Neural progenitor cell (in vitro differentiated cells): Measurements from ENCODE around the gene OR10C1. TPM values are rescaled to one million over a fixed set of nuclear protein-coding genes. Genes with fewer than 3 reads are reported as not detected.

Experiments
- DNase-seq: peaks from one replicate; pipeline ENCODE4 v3.0.0-alpha.2; 2016; ENCODE audit warnings: low spot score
- H2AFZ ChIP-seq: fragments of 200-600 bp; sonication (generic); replicated peaks from 2 replicates; pipeline ENCODE4 v1.6.1; 2016; ENCODE audit warnings: antibody characterized with exemption
- H3F3A ChIP-seq: fragments of 200-600 bp; sonication (generic); 2 replicates; pipeline ENCODE4 v1.6.1; 2016; ENCODE audit warnings: antibody characterized with exemption, low read depth
- H3K27ac ChIP-seq: fragments of 200-600 bp; sonication (generic); 2 replicates; pipeline ENCODE4 v1.5.1; 2016; ENCODE audit warnings: mild to moderate bottlenecking
- H3K27me3 ChIP-seq: fragments of 200-600 bp; sonication (generic); 2 replicates; pipeline ENCODE4 v1.6.1; 2016; ENCODE audit warnings: mild to moderate bottlenecking, moderate library complexity
- H3K36me3 ChIP-seq: fragments of 200-600 bp; sonication (generic); 2 replicates; pipeline ENCODE4 v1.5.1; 2016
- H3K4me1 ChIP-seq: fragments of 200-600 bp; sonication (generic); 2 replicates; pipeline ENCODE4 v1.6.1; 2016; ENCODE audit warnings: mixed run types
- H3K4me2 ChIP-seq: fragments of 200-600 bp; sonication (generic); 2 replicates; pipeline ENCODE4 v1.6.1; 2016
- H3K4me3 ChIP-seq: fragments of 200-600 bp; sonication (generic); 2 replicates; pipeline ENCODE4 v1.5.1; 2016
- H3K79me2 ChIP-seq: fragments of 200-600 bp; sonication (generic); 2 replicates; pipeline ENCODE4 v1.6.1; 2016; ENCODE audit warnings: low read depth
- H3K9ac ChIP-seq: fragments of 200-600 bp; sonication (generic); 2 replicates; pipeline ENCODE4 v1.6.1; 2016
- H3K9me3 ChIP-seq: fragments of 200-600 bp; sonication (generic); 2 replicates; pipeline ENCODE4 v1.5.1; 2016; ENCODE audit warnings: low read depth
- H4K20me1 ChIP-seq: fragments of 200-600 bp; sonication (generic); 2 replicates; pipeline ENCODE4 v1.6.1; 2016; ENCODE audit warnings: low read depth
- H3K27ac Mint-ChIP-seq: 3 replicates; pipeline ENCODE4 v1.8.0; 2021; ENCODE audit warnings: mixed read lengths
- H3K27me3 Mint-ChIP-seq: 2 replicates; pipeline ENCODE4 v1.8.0; 2022; ENCODE audit warnings: low read depth, mild to moderate bottlenecking, inconsistent platforms, moderate library complexity, mixed read lengths; ENCODE audit not compliant: insufficient read depth
- H3K36me3 Mint-ChIP-seq: 3 replicates; pipeline ENCODE4 v1.8.0; 2021; ENCODE audit warnings: mixed read lengths
- H3K4me1 Mint-ChIP-seq: 3 replicates; pipeline ENCODE4 v1.8.0; 2021; ENCODE audit warnings: mixed read lengths
- H3K4me3 Mint-ChIP-seq: 3 replicates; pipeline ENCODE4 v1.8.0; 2021; ENCODE audit warnings: mild to moderate bottlenecking, moderate library complexity, mixed read lengths
- H3K9me3 Mint-ChIP-seq: 3 replicates; pipeline ENCODE4 v1.8.0; 2020; ENCODE audit warnings: mixed read lengths
- EZH2 ChIP-seq: fragments of 200-600 bp; sonication (generic); IDR thresholded peaks from 2 replicates; pipeline ENCODE4 v1.6.1; 2017; ENCODE audit warnings: antibody characterized with exemption, mild to moderate bottlenecking, moderate library complexity
- EZH2phosphoT487 ChIP-seq: fragments of 200-600 bp; sonication (generic); IDR thresholded peaks from 2 replicates; pipeline ENCODE4 v1.6.1; 2017; ENCODE audit warnings: antibody characterized with exemption
- total RNA-seq: library from RNA; depleted of rRNA; stranded (reverse); fragments of >200 nt; gene quantifications from 2 replicates; pipeline ENCODE4 v1.2.3, GENCODE V29; 2015; ENCODE audit warnings: low replicate concordance
- TF ChIP-seq, protein P1 (sequence below): fragments of 200-600 bp; sonication (generic); IDR thresholded peaks from 2 replicates; pipeline ENCODE4 v1.5.1; 2017; ENCODE audit warnings: antibody characterized with exemption, mild to moderate bottlenecking

The OR10C1 gene
- total RNA-seq, 1 donor from 2014 or later: not detected

DNA sequence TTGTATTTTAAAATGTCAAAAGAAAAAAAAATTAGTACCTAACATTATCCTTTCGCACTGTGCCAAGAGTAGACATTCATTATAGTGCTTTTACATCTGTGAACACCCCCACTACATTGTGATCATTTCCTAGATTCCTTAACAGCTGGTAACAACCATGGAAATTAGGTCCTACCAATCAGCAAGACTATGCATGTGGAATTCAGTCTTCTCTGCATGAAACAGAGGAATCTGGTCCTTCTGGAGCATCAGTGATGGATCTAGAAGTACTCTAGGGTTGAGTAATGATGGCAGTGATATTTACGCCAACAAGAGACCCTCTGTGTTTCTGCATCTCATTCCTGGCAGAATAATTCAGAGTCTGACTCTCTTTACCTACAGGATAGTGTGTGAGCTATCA, 14.9 kb upstream of the OR10C1 start:
- no peaks in the 10 kb centered on the region for H3K4me1 Mint-ChIP-seq
- DNase-seq: no peak

GRCh38 chr6:29424575-29424974, 14.5 kb upstream of the OR10C1 start:
- TF ChIP-seq, protein P1, sequence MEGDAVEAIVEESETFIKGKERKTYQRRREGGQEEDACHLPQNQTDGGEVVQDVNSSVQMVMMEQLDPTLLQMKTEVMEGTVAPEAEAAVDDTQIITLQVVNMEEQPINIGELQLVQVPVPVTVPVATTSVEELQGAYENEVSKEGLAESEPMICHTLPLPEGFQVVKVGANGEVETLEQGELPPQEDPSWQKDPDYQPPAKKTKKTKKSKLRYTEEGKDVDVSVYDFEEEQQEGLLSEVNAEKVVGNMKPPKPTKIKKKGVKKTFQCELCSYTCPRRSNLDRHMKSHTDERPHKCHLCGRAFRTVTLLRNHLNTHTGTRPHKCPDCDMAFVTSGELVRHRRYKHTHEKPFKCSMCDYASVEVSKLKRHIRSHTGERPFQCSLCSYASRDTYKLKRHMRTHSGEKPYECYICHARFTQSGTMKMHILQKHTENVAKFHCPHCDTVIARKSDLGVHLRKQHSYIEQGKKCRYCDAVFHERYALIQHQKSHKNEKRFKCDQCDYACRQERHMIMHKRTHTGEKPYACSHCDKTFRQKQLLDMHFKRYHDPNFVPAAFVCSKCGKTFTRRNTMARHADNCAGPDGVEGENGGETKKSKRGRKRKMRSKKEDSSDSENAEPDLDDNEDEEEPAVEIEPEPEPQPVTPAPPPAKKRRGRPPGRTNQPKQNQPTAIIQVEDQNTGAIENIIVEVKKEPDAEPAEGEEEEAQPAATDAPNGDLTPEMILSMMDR: no peak
- no peak for TF ChIP-seq EZH2phosphoT487
- TF ChIP-seq EZH2: no peak
- H3K79me2 ChIP-seq: no peaks in the 10 kb centered on the region
- no peak overlapping the region for H2AFZ ChIP-seq
- Mint-ChIP-seq H3K4me3 (no peak overlapping the region), H3K27me3 (peaks cover 2% of the 10 kb centered on the region), H3K27ac (no peak overlapping the region), H3K4me1 (no peaks in the 10 kb centered on the region), H3K9me3 (no peaks in the 10 kb centered on the region), H3K36me3 (no peaks in the 10 kb centered on the region)
- H3K27me3 ChIP-seq: no peaks in the 10 kb centered on the region
- H3K27ac ChIP-seq: no peak overlapping the region
- H3K4me3 ChIP-seq: no peak overlapping the region
- H3K4me1 ChIP-seq: no peaks in the 10 kb centered on the region
- no peaks in the 10 kb centered on the region for H3K36me3 ChIP-seq
- no peak overlapping the region for H3K9ac ChIP-seq
- H3K4me2 ChIP-seq: no peak overlapping the region
- no peak for DNase-seq
- no peaks in the 10 kb centered on the region for H3K9me3 ChIP-seq
- no peaks in the 10 kb centered on the region for H3F3A ChIP-seq
- no peaks in the 10 kb centered on the region for H4K20me1 ChIP-seq

More for the DNA sequence above, 14.9 kb upstream of the OR10C1 start:
- Histone ChIP-seq H3K36me3 (no peaks in the 10 kb centered on the region), H3F3A (no peaks in the 10 kb centered on the region), H3K4me1 (no peaks in the 10 kb centered on the region), H3K9ac (no peak overlapping the region), H3K4me2 (no peak overlapping the region), H4K20me1 (no peaks in the 10 kb centered on the region), H3K27me3 (no peaks in the 10 kb centered on the region), H2AFZ (no peak overlapping the region), H3K27ac (no peak overlapping the region), H3K4me3 (no peak overlapping the region), H3K9me3 (no peaks in the 10 kb centered on the region), H3K79me2 (no peaks in the 10 kb centered on the region)
- Mint-ChIP-seq H3K27ac (no peak overlapping the region), H3K9me3 (no peaks in the 10 kb centered on the region), H3K36me3 (no peaks in the 10 kb centered on the region), H3K4me3 (no peak overlapping the region), H3K27me3 (peaks cover 2% of the 10 kb centered on the region)
- no peak for TF ChIP-seq EZH2phosphoT487
- TF ChIP-seq, protein P1: no peak
- no peak for TF ChIP-seq EZH2

GRCh38 chr6:29425075-29425474, 14.0 kb upstream of the OR10C1 start:
- Histone ChIP-seq H2AFZ (no peak overlapping the region), H3K4me3 (no peak overlapping the region), H3K79me2 (no peaks in the 10 kb centered on the region), H3K27ac (no peak overlapping the region), H3K4me2 (no peak overlapping the region), H3K9me3 (no peaks in the 10 kb centered on the region), H3K27me3 (no peaks in the 10 kb centered on the region), H3K4me1 (no peaks in the 10 kb centered on the region), H3K36me3 (no peaks in the 10 kb centered on the region), H3K9ac (no peak overlapping the region), H4K20me1 (no peaks in the 10 kb centered on the region), H3F3A (no peaks in the 10 kb centered on the region)
- Mint-ChIP-seq H3K27me3 (peaks cover 2% of the 10 kb centered on the region), H3K9me3 (no peaks in the 10 kb centered on the region), H3K4me3 (no peak overlapping the region), H3K36me3 (no peaks in the 10 kb centered on the region), H3K27ac (no peak overlapping the region), H3K4me1 (no peaks in the 10 kb centered on the region)
- TF ChIP-seq, protein P1: no peak
- TF ChIP-seq EZH2: no peak
- DNase-seq: no peak
